ENCODE measurements around the gene HK1. TPM values are rescaled to one million over a fixed set of nuclear protein-coding genes. Genes with fewer than 3 reads are reported as not detected.
"Not testable (repeated sequence)": the region's sequence is repeated elsewhere in the genome, so short reads cannot be mapped to it uniquely, and the experiment has no call there.

Gene HK1
- total and polyA plus RNA-seq, 9 donors = 19.7 to 40.8 (median 30.6) TPM

DNA sequence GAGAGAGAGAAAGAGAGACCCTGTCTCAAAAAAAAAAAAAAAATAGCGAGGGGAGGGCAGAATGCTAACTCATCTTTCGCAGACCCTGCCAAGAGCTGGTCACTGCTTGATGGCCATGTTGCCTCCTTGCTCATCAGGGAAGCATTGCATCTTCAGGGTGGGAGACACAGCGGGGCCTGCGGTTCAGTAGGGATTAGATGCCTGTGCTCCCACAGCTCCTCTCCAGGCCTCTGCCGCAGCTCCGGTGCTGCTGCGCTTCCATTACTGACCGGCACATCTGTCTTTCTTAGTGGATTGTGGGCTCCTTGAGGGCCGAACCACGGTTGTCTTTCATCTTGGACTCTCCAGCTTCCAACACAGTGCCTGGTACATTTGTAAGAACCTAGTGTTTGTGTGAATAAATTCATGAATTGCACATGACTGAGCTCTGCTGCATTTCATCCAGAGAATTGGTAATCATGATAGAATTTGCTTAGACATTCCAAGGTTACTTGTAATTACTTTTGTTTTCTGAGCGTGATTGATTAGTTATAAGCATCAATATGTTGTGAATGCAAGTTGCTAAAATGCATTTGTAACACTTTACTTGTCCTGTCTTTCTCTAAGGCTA is 16.8 kb downstream of the HK1 start:
- H3K4me3 ChIP-seq (ENCODE audit: low read length) = no peak overlapping the region
- no peaks in the 10 kb centered on the region for H3K27me3 ChIP-seq (ENCODE audit: control insufficient read depth, insufficient read depth, low read length)
- DNase-seq = no peak
- no peaks in the 10 kb centered on the region for H3K9me3 ChIP-seq (replicated peaks; ENCODE audit: control insufficient read depth, low read depth, low read length)
- no peak overlapping the region for H3K27ac ChIP-seq (ENCODE audit: low read length)
- WGBS (ENCODE audit: insufficient coverage) = 65% methylated on average over 4 of the region's 11 CpGs
- H3K4me1 ChIP-seq (ENCODE audit: control insufficient read depth, insufficient read depth, low read length) = no peaks in the 10 kb centered on the region
- no peaks in the 10 kb centered on the region for H3K36me3 ChIP-seq (ENCODE audit: control insufficient read depth, insufficient read depth, low read length)

DNA sequence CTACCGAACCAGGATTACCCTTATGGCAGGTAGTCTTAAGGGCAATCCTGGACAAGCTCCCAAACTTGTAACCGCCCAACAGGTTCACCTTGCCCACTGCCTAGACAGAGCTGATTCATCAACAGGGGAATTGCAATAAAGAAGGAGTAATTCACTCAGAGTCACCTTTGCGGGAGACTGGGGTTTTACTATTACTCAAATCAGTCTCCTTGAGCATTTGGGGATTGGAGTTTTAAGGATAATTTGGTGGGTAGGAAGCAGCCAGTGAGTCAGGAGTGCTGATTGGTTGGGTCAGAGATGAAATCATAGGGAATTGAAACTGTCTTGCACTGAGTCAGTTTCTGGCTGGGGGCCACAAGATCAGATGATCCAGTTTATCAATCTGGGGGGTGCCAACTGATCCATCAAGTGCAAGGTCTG is 25.3 kb downstream of the HK1 start:
- Histone ChIP-seq H3K27me3 (ENCODE audit: control insufficient read depth, insufficient read depth, low read length) (no peaks in the 10 kb centered on the region), H3K36me3 (ENCODE audit: control insufficient read depth, insufficient read depth, low read length) (no peaks in the 10 kb centered on the region), H3K27ac (ENCODE audit: low read length) (no peak overlapping the region), H3K9me3 (replicated peaks; ENCODE audit: control insufficient read depth, low read depth, low read length) (peaks cover 2% of the 10 kb centered on the region), H3K4me1 (ENCODE audit: control insufficient read depth, insufficient read depth, low read length) (no peaks in the 10 kb centered on the region), H3K4me3 (ENCODE audit: low read length) (no peak overlapping the region)
- whole genome bisulfite sequencing (ENCODE audit: insufficient coverage) = 90% methylated on average over 1 of the region's 3 CpGs
- DNase-seq = no peak

GRCh38 chr10:69306421-69306820 is 28.1 kb downstream of the HK1 start:
- 90% methylated on average over 2 of the region's 2 CpGs for WGBS (ENCODE audit: insufficient coverage)
- peaks cover 2% of the 10 kb centered on the region for H3K9me3 ChIP-seq (replicated peaks; ENCODE audit: control insufficient read depth, low read depth, low read length)

DNA sequence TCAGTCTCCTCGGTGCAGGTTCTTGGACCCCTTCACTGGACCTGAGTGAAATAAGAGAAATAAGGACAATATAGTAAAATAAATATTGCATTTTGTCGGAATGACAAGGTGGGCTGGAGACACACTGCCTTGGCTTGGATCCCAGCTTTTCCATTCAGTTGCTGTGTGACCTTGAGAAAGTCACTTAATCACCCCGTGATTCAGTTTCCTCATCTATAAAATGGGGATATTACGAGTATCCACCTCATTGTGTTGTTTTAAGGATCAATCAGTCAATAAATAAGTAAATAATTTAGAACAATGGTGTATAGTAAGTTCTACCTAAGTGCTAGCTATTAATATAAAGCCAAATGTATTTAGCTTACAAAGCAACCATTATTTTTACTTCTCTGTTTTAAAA is 29.1 kb downstream of the HK1 start:
- H3K36me3 ChIP-seq (ENCODE audit: control insufficient read depth, insufficient read depth, low read length) = no peaks in the 10 kb centered on the region
- no CpG with 5 or more reads among the region's 4 CpGs for WGBS (ENCODE audit: insufficient coverage)
- no peak overlapping the region for H3K4me3 ChIP-seq (ENCODE audit: low read length)
- H3K27me3 ChIP-seq (ENCODE audit: control insufficient read depth, insufficient read depth, low read length) = no peaks in the 10 kb centered on the region
- no peak for DNase-seq
- no peaks in the 10 kb centered on the region for H3K4me1 ChIP-seq (ENCODE audit: control insufficient read depth, insufficient read depth, low read length)
- no peak overlapping the region for H3K27ac ChIP-seq (ENCODE audit: low read length)
- H3K9me3 ChIP-seq (replicated peaks; ENCODE audit: control insufficient read depth, low read depth, low read length) = peaks cover 2% of the 10 kb centered on the region

More at GRCh38 chr10:69306421-69306820, 28.1 kb downstream of the HK1 start:
- H3K4me1 ChIP-seq (ENCODE audit: control insufficient read depth, insufficient read depth, low read length) = no peaks in the 10 kb centered on the region
- no peak overlapping the region for H3K27ac ChIP-seq (ENCODE audit: low read length)
- DNase-seq = no peak
- no peak overlapping the region for H3K4me3 ChIP-seq (ENCODE audit: low read length)
- H3K36me3 ChIP-seq (ENCODE audit: control insufficient read depth, insufficient read depth, low read length) = no peaks in the 10 kb centered on the region
- no peaks in the 10 kb centered on the region for H3K27me3 ChIP-seq (ENCODE audit: control insufficient read depth, insufficient read depth, low read length)

DNA sequence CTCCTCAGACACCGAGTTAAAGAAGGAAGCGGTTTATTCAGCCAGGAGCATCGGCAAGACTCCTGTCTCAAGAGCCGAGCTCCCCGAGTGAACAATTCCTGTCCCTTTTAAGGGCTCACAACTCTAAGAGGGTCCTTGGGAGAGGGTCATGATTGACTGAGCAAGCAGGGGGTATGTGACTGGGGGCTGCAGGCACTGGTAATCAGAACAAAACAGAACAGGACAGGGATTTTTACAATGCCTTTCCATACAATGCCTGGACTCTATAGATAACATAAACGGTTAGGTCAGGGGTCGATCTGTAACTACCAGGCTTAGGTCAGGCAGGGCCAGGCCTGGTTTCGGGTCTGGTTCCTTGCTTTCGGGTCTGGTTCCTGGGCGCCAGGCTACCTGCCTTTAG is 30.0 kb downstream of the HK1 start:
- not testable (repeated sequence) for H3K4me1 ChIP-seq (ENCODE audit: control insufficient read depth, insufficient read depth, low read length); H3K4me3 ChIP-seq (ENCODE audit: low read length); H3K9me3 ChIP-seq (replicated peaks; ENCODE audit: control insufficient read depth, low read depth, low read length); H3K36me3 ChIP-seq (ENCODE audit: control insufficient read depth, insufficient read depth, low read length); H3K27me3 ChIP-seq (ENCODE audit: control insufficient read depth, insufficient read depth, low read length); H3K27ac ChIP-seq (ENCODE audit: low read length); DNase-seq
- WGBS (ENCODE audit: insufficient coverage) = 89% methylated on average over 8 of the region's 10 CpGs

DNA sequence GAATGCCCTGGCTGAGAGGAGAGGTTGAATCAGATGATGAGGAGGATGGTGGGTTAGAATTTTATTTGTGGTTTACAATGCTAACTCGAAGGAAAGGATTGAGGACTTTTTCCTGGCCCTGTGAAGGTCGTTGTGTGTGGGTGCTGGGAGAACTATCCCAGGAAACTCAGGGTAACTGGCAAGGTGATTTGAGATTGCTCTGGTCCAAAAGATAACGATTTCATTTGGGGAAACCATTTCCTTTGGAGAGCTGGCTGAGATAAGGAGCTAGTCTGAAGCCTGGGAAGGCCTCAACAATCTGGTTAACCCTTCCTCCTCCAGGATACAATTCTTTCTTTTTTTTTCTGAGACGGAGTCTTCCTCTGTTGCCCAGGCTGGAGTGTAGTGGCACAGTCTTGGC is 33.0 kb downstream of the HK1 start:
- DNase-seq = no peak
- Histone ChIP-seq H3K36me3 (ENCODE audit: control insufficient read depth, insufficient read depth, low read length) (no peaks in the 10 kb centered on the region), H3K27ac (ENCODE audit: low read length) (no peak overlapping the region), H3K27me3 (ENCODE audit: control insufficient read depth, insufficient read depth, low read length) (no peaks in the 10 kb centered on the region), H3K4me3 (ENCODE audit: low read length) (no peak overlapping the region), H3K4me1 (ENCODE audit: control insufficient read depth, insufficient read depth, low read length) (no peaks in the 10 kb centered on the region), H3K9me3 (replicated peaks; ENCODE audit: control insufficient read depth, low read depth, low read length) (no peaks in the 10 kb centered on the region)
- WGBS (ENCODE audit: insufficient coverage) = 52% methylated on average over 2 of the region's 4 CpGs

GRCh38 chr10:69312528-69312927 is 34.2 kb downstream of the HK1 start:
- no peaks in the 10 kb centered on the region for H3K36me3 ChIP-seq (ENCODE audit: control insufficient read depth, insufficient read depth, low read length)
- no peak overlapping the region for H3K27ac ChIP-seq (ENCODE audit: low read length)
- no peaks in the 10 kb centered on the region for H3K9me3 ChIP-seq (replicated peaks; ENCODE audit: control insufficient read depth, low read depth, low read length)
- H3K27me3 ChIP-seq (ENCODE audit: control insufficient read depth, insufficient read depth, low read length) = no peaks in the 10 kb centered on the region
- no peaks in the 10 kb centered on the region for H3K4me1 ChIP-seq (ENCODE audit: control insufficient read depth, insufficient read depth, low read length)
- H3K4me3 ChIP-seq (ENCODE audit: low read length) = no peak overlapping the region
- DNase-seq = no peak
- WGBS (ENCODE audit: insufficient coverage) = 30% methylated on average over 1 of the region's 4 CpGs

GRCh38 chr10:69315100-69315542 is 36.8 kb downstream of the HK1 start:
- H3K4me1 ChIP-seq (ENCODE audit: control insufficient read depth, insufficient read depth, low read length) = peaks cover 13% of the 10 kb centered on the region
- 73% methylated on average over 2 of the region's 3 CpGs for WGBS (ENCODE audit: insufficient coverage)
- no peak for DNase-seq

GRCh38 chr10:69315610-69316312 is 37.5 kb downstream of the HK1 start:
- H3K27ac ChIP-seq (ENCODE audit: low read length) = no peak overlapping the region
- no peaks in the 10 kb centered on the region for H3K36me3 ChIP-seq (ENCODE audit: control insufficient read depth, insufficient read depth, low read length)
- no peaks in the 10 kb centered on the region for H3K9me3 ChIP-seq (replicated peaks; ENCODE audit: control insufficient read depth, low read depth, low read length)
- WGBS (ENCODE audit: insufficient coverage) = 70% methylated on average over 6 of the region's 6 CpGs
- no peaks in the 10 kb centered on the region for H3K27me3 ChIP-seq (ENCODE audit: control insufficient read depth, insufficient read depth, low read length)
- H3K4me3 ChIP-seq (ENCODE audit: low read length) = no peak overlapping the region
- H3K4me1 ChIP-seq (ENCODE audit: control insufficient read depth, insufficient read depth, low read length) = peaks cover 18% of the 10 kb centered on the region
- DNase-seq = no peak

More at GRCh38 chr10:69315100-69315542, 36.8 kb downstream of the HK1 start:
- no peaks in the 10 kb centered on the region for H3K36me3 ChIP-seq (ENCODE audit: control insufficient read depth, insufficient read depth, low read length)
- H3K27ac ChIP-seq (ENCODE audit: low read length) = no peak overlapping the region
- H3K27me3 ChIP-seq (ENCODE audit: control insufficient read depth, insufficient read depth, low read length) = no peaks in the 10 kb centered on the region
- H3K9me3 ChIP-seq (replicated peaks; ENCODE audit: control insufficient read depth, low read depth, low read length) = no peaks in the 10 kb centered on the region
- no peak overlapping the region for H3K4me3 ChIP-seq (ENCODE audit: low read length)

DNA sequence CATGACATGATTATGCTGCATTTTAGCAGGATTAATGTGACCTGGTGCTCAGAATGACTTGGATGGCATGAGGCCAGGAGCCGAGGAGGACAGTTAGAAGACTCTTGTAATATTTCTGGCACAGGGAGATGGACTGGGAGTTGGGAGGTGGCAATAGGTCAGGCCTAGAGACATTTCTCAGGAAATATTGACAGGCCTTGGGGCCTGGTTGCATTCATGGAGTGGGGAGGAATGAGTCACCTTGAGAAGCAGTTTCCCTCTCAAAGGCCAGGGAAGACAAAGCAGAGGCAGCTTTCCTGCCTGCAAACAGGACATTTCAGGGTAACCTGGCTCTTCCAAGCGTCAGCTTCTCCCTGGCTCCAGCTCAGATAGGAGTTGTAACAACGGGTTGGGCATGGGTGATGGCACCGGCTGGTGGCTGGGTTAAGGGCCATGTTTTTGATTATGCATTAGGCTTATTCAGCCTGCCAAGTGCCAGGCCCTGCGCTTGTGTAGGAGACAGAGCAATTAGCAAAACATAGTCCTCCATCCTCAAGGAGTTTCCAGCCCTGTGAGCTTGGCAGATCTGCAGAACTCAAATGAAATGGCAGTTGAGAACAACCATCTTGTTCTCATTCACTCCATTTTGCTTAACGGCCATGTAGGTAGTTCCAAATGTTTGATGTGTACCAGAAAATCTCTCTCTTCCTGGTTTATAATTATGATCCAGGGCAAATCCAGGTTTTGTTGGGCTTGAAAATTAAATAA is 38.2 kb downstream of the HK1 start:
- WGBS (ENCODE audit: insufficient coverage) = 58% methylated on average over 2 of the region's 6 CpGs
- peaks cover 18% of the 10 kb centered on the region for H3K4me1 ChIP-seq (ENCODE audit: control insufficient read depth, insufficient read depth, low read length)
- no peaks in the 10 kb centered on the region for H3K27me3 ChIP-seq (ENCODE audit: control insufficient read depth, insufficient read depth, low read length)
- no peaks in the 10 kb centered on the region for H3K36me3 ChIP-seq (ENCODE audit: control insufficient read depth, insufficient read depth, low read length)
- no peak for DNase-seq
- H3K9me3 ChIP-seq (replicated peaks; ENCODE audit: control insufficient read depth, low read depth, low read length) = no peaks in the 10 kb centered on the region
- H3K27ac ChIP-seq (ENCODE audit: low read length) = no peak overlapping the region
- no peak overlapping the region for H3K4me3 ChIP-seq (ENCODE audit: low read length)
